22Rv1 (cell line): Measurements from ENCODE around the gene CTDP1.

Experiments
- CTCF ChIP-seq: fragments of 450-650 bp; IDR thresholded peaks from 2 replicates; pipeline ENCODE4 v1.5.1; 2017; ENCODE audit warnings: mild to moderate bottlenecking
- ZFX ChIP-seq: fragments of 450-650 bp; IDR thresholded peaks from 2 replicates; pipeline ENCODE4 v1.6.1; 2017; ENCODE audit warnings: antibody characterized with exemption, borderline replicate concordance

GRCh38 chr18:79695856-79696850 is 16.6 kb downstream of the CTDP1 start:
- TF ChIP-seq CTCF (no peak), ZFX (no peak)
